Kidney epithelial cell (primary cell): ENCODE measurements around the gene TAF4B. TPM values are rescaled to one million over a fixed set of nuclear protein-coding genes. Genes with fewer than 3 reads are reported as not detected.

Experiments
- DNase-seq: peaks from one replicate; pipeline ENCODE4 v3.0.0-alpha.2; 2010; ENCODE audit warnings: low read depth
- H3K27me3 ChIP-seq: 2 replicates; pipeline ENCODE4 v1.6.0; 2011; ENCODE audit warnings: low read length; ENCODE audit not compliant: control insufficient read depth, insufficient read depth
- H3K36me3 ChIP-seq: 2 replicates; pipeline ENCODE4 v1.5.1; 2011; ENCODE audit warnings: low read length; ENCODE audit not compliant: control insufficient read depth, insufficient read depth
- H3K4me3 ChIP-seq: 2 replicates; pipeline ENCODE4 v1.5.1; 2011; ENCODE audit warnings: low read depth, mild to moderate bottlenecking, control low read depth, low read length
- CTCF ChIP-seq: IDR thresholded peaks from 2 replicates; pipeline ENCODE4 v1.5.1; 2011; ENCODE audit warnings: mild to moderate bottlenecking, moderate library complexity, low read length, control low read depth, inconsistent platforms; ENCODE audit not compliant: insufficient read depth, poor library complexity, severe bottlenecking
- total RNA-seq: library from RNA; depleted of rRNA; stranded (reverse); fragments of >200 nt; gene quantifications from 2 replicates; pipeline ENCODE4 v1.2.3, GENCODE V29; 2015

Gene TAF4B
- total RNA-seq, 1 donor from 2014 or later: 6.9 TPM

DNA sequence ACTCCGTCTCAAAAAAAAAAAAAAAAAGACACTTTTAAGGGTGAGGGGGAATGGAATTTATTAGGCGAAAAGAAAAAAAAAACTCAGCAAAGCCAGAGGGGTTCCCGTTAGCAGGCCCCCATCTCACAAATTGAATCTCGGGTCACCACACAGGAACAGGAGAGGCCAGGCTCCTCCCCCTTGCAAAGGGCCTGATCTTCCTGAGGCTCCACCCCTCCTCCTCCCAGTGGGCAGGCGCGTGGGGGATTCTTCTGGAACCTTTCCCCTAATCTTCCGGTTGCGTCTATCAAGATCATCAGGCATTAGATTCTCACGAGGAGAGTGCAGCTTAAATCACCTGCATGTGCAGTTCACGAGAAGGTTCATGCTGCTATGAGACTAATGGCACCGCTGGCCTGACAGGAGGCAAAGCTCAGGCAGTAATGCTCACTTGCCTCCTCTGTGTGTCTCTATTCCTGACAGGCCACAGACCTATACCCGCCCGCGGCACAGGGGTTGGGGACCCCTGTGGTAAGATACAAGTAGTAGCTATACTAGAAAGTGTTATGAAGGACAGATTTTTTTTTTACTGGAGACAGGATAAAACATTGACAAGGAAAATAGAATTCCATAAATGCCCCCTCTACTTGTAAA is 45.8 kb downstream of the TAF4B start:
- Histone ChIP-seq H3K27me3 (no peaks in the 10 kb centered on the region), H3K4me3 (no peak overlapping the region), H3K36me3 (no peaks in the 10 kb centered on the region)
- DNase-seq: no peak
- no peak for TF ChIP-seq CTCF

DNA sequence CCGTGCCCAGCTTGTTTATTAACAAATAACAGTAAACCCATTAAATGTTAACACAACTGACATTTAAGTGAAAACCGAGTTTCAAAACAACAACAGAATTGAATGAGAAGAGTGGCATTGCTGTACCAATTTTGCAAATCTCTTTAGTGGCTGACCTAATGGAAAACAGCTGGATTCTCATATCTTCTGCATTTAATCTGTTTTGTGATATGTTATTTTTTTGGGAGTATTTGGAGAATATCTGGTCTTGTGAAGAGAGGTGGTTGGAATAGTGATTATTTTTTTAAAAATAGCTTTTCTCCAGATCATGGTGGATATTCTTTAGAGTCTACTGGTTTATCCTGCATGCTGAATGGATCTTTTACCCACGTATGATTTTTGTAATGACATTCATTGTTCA is 51.1 kb downstream of the TAF4B start:
- H3K36me3 ChIP-seq: no peaks in the 10 kb centered on the region
- no peak for DNase-seq
- no peak overlapping the region for H3K4me3 ChIP-seq
- no peak for TF ChIP-seq CTCF
- no peaks in the 10 kb centered on the region for H3K27me3 ChIP-seq

DNA sequence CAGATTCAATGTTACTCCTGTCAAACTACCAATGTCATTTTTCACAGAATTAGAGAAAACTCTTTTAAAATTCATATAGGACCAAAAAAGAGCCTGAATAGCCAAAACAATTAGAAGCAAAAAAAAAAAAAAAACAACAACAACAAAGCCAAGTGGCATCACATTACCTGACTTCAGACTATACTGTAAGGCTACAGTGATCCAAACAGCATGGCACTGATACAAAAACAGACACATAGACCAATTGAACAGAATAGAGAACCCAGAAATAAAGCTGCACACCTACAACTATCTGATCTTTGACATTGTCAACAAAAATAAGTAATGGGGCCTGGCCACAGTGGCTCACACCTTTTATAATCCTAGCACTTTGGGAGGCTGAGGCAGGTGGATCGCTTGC is 53.2 kb downstream of the TAF4B start:
- Histone ChIP-seq H3K27me3 (no peaks in the 10 kb centered on the region), H3K4me3 (no peak overlapping the region), H3K36me3 (no peaks in the 10 kb centered on the region)
- no peak for DNase-seq
- TF ChIP-seq CTCF: no peak

- no peaks in the 10 kb centered on the region for H3K27me3 ChIP-seq
- no peak for TF ChIP-seq CTCF
- H3K36me3 ChIP-seq: no peaks in the 10 kb centered on the region
- DNase-seq: no peak
- H3K4me3 ChIP-seq: no peak overlapping the region
Measured at GRCh38 chr18:26286008-26286407, 59.8 kb downstream of the TAF4B start.

DNA sequence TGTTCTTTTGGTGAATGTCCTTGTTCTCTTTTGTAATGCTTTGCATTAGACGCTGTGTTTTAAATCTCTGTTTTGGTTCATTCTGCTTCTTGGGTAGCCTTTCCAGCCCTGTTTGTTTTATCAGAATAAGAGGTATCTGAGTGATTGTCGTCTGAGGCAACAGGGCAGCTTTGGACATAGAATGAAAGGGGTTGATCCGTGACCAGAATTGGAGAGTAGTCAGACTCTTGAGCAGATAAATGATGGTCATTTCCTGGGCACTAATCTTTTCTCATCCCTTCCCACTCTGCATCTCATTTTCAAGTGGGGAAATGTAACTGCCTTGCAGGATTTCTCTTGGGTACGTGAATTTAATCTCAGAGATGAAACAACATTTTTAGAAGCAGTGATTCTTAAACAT is 61.4 kb downstream of the TAF4B start:
- Histone ChIP-seq H3K36me3 (no peaks in the 10 kb centered on the region), H3K27me3 (no peaks in the 10 kb centered on the region), H3K4me3 (no peak overlapping the region)
- no peak for DNase-seq
- no peak for TF ChIP-seq CTCF

GRCh38 chr18:26290385-26290784 is 64.1 kb downstream of the TAF4B start:
- Histone ChIP-seq H3K36me3 (no peaks in the 10 kb centered on the region), H3K4me3 (no peak overlapping the region), H3K27me3 (no peaks in the 10 kb centered on the region)
- no peak for TF ChIP-seq CTCF
- DNase-seq: no peak
